Activated T-cell treated with anti-CD3 and anti-CD28 coated beads for 4 hours (primary cell): ENCODE results near the gene SYNE3.

ENCODE experiments used
- DNase-seq: peaks from one replicate; pipeline ENCODE4 v3.0.0-alpha.2; 2020

The SYNE3 gene

GRCh38 chr14:95516554-95517181, at the start of gene SYNE3:
SYNE3 (minus strand) TSS chr14:95516650; CDS start chr14:95475821, 40,829 bp downstream.
- no peak for DNase-seq

- no peak for DNase-seq
These were observed 47.6 kb upstream of the SYNE3 start for GRCh38 chr14:95564060-95564459.

- DNase-seq, result no peak
These were observed 46.6 kb upstream of the SYNE3 start for GRCh38 chr14:95562892-95563685.

GRCh38 chr14:95561001-95561412, 44.6 kb upstream of the SYNE3 start:
- DNase-seq, result peak; percentile 84

- no peak for DNase-seq
These were observed 42.8 kb upstream of the SYNE3 start for GRCh38 chr14:95559203-95559602.

GRCh38 chr14:95557832-95558231, 41.4 kb upstream of the SYNE3 start:
- no peak for DNase-seq

GRCh38 chr14:95557291-95557690, 40.8 kb upstream of the SYNE3 start:
- DNase-seq, result no peak

GRCh38 chr14:95555053-95555452, 38.6 kb upstream of the SYNE3 start:
- DNase-seq, result no peak

GRCh38 chr14:95553141-95553540, 36.7 kb upstream of the SYNE3 start:
- no peak for DNase-seq

GRCh38 chr14:95551435-95551834, 35.0 kb upstream of the SYNE3 start:
- no peak for DNase-seq

GRCh38 chr14:95549656-95550585, 33.5 kb upstream of the SYNE3 start:
- DNase-seq, result no peak

GRCh38 chr14:95548328-95548929, 32.0 kb upstream of the SYNE3 start:
- DNase-seq, result no peak

GRCh38 chr14:95547626-95548327, 31.3 kb upstream of the SYNE3 start:
- no peak for DNase-seq

- no peak for DNase-seq
These were observed 30.8 kb upstream of the SYNE3 start for GRCh38 chr14:95547272-95547625.

GRCh38 chr14:95545515-95546168, 29.2 kb upstream of the SYNE3 start:
- no peak for DNase-seq

- DNase-seq, result no peak
These were observed 28.1 kb upstream of the SYNE3 start for GRCh38 chr14:95544588-95544987.

- DNase-seq, result no peak
These were observed 26.6 kb upstream of the SYNE3 start for GRCh38 chr14:95543021-95543420.

GRCh38 chr14:95541932-95542930, 25.8 kb upstream of the SYNE3 start:
- no peak for DNase-seq

- DNase-seq, result no peak
These were observed 24.9 kb upstream of the SYNE3 start for GRCh38 chr14:95541346-95541745.

- no peak for DNase-seq
These were observed 23.9 kb upstream of the SYNE3 start for GRCh38 chr14:95540236-95540855.
